ENCODE measurements around the gene FHIT. TPM values are rescaled to one million over a fixed set of nuclear protein-coding genes. Genes with fewer than 3 reads are reported as not detected.

FHIT gene
- total and polyA plus RNA-seq, 4 donors, result 2.1 to 14.7 (median 6.6) TPM

DNA sequence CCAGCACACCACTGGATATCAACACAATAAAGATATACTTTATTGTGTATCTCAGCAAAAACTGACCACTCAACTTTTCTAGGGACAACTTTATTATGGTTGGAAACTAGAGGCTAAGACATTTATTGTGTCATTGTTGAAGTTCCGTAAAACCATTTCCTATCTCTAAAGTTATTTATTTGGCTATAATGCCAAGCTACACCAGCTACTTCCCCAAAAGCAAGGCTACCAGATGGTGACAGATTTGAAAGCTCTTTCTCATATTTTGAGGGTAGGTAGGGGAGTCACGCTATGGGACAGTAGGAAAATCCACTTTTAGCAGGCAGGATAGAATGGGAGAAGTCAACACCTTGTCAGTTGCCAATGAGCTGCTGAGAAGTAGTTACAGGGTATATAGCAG is 1366.8 kb downstream of the FHIT start:
- Histone ChIP-seq H3K27me3 (ENCODE audit: control insufficient read depth in 4 of 4, insufficient read depth in 4 of 4, low read length in 3 of 4) (no peaks in the 10 kb centered on the region), H3K27ac (ENCODE audit: low read depth in 1 of 2, low read length in 2 of 2) (no peak overlapping the region)
- 86% methylated on average over 2 of the region's 2 CpGs for WGBS

GRCh38 chr3:59882746-59883145 is 1368.5 kb downstream of the FHIT start:
- Histone ChIP-seq H3K27ac (ENCODE audit: low read depth in 1 of 2, low read length in 2 of 2) (no peak overlapping the region), H3K27me3 (ENCODE audit: control insufficient read depth in 4 of 4, insufficient read depth in 4 of 4, low read length in 3 of 4) (no peaks in the 10 kb centered on the region), H3K4me3 (ENCODE audit: low read depth in 1 of 3, low read length in 3 of 3) (no peak overlapping the region), H3K9me3 (ENCODE audit: control insufficient read depth in 4 of 4, low read length in 3 of 4) (no peaks in the 10 kb centered on the region), H3K4me1 (ENCODE audit: control insufficient read depth in 4 of 4, insufficient read depth in 4 of 4, low read length in 3 of 4) (no peaks in the 10 kb centered on the region), H3K36me3 (ENCODE audit: control insufficient read depth in 4 of 4, insufficient read depth in 3 of 4, low read depth in 1 of 4, low read length in 3 of 4) (no peaks in the 10 kb centered on the region), H3K9ac (ENCODE audit: low read depth in 1 of 2, low read length in 2 of 2) (no peak overlapping the region)
- DNase-seq (ENCODE audit: low spot score), result no peak
- whole genome bisulfite sequencing, result 93% methylated on average over 2 of the region's 2 CpGs
- TF ChIP-seq EGR1 (IDR thresholded peaks at IDR 0.05; ENCODE audit: low read depth in 2 of 2) (no peak), GABPA (IDR thresholded peaks at IDR 0.05 in 1 of 2, conservative IDR thresholded peaks at IDR 0.05 in 1 of 2) (no peak), ATF3 (IDR thresholded peaks at IDR 0.05) (no peak), TAF1 (conservative IDR thresholded peaks at IDR 0.05) (no peak), HNF4G (IDR thresholded peaks at IDR 0.05) (no peak), NR2F2 (IDR thresholded peaks at IDR 0.05) (no peak), RAD21 (IDR thresholded peaks at IDR 0.05) (no peak), RXRA (IDR thresholded peaks at IDR 0.05) (no peak), JUND (IDR thresholded peaks at IDR 0.05) (no peak), YY1 (IDR thresholded peaks at IDR 0.05) (no peak), SP1 (IDR thresholded peaks at IDR 0.05) (no peak)
- TF ChIP-seq, protein P1, sequence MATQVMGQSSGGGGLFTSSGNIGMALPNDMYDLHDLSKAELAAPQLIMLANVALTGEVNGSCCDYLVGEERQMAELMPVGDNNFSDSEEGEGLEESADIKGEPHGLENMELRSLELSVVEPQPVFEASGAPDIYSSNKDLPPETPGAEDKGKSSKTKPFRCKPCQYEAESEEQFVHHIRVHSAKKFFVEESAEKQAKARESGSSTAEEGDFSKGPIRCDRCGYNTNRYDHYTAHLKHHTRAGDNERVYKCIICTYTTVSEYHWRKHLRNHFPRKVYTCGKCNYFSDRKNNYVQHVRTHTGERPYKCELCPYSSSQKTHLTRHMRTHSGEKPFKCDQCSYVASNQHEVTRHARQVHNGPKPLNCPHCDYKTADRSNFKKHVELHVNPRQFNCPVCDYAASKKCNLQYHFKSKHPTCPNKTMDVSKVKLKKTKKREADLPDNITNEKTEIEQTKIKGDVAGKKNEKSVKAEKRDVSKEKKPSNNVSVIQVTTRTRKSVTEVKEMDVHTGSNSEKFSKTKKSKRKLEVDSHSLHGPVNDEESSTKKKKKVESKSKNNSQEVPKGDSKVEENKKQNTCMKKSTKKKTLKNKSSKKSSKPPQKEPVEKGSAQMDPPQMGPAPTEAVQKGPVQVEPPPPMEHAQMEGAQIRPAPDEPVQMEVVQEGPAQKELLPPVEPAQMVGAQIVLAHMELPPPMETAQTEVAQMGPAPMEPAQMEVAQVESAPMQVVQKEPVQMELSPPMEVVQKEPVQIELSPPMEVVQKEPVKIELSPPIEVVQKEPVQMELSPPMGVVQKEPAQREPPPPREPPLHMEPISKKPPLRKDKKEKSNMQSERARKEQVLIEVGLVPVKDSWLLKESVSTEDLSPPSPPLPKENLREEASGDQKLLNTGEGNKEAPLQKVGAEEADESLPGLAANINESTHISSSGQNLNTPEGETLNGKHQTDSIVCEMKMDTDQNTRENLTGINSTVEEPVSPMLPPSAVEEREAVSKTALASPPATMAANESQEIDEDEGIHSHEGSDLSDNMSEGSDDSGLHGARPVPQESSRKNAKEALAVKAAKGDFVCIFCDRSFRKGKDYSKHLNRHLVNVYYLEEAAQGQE (IDR thresholded peaks at IDR 0.05), result no peak

More for the DNA sequence above, 1366.8 kb downstream of the FHIT start:
- Histone ChIP-seq H3K4me1 (ENCODE audit: control insufficient read depth in 4 of 4, insufficient read depth in 4 of 4, low read length in 3 of 4) (no peaks in the 10 kb centered on the region), H3K4me3 (ENCODE audit: low read depth in 1 of 3, low read length in 3 of 3) (no peak overlapping the region), H3K36me3 (ENCODE audit: control insufficient read depth in 4 of 4, insufficient read depth in 3 of 4, low read depth in 1 of 4, low read length in 3 of 4) (no peaks in the 10 kb centered on the region), H3K9ac (ENCODE audit: low read depth in 1 of 2, low read length in 2 of 2) (no peak overlapping the region), H3K9me3 (ENCODE audit: control insufficient read depth in 4 of 4, low read length in 3 of 4) (no peaks in the 10 kb centered on the region)
- TF ChIP-seq EGR1 (IDR thresholded peaks at IDR 0.05; ENCODE audit: low read depth in 2 of 2), result no peak
- no peak for TF ChIP-seq SP1 (IDR thresholded peaks at IDR 0.05)
- no peak for TF ChIP-seq YY1 (IDR thresholded peaks at IDR 0.05)
- no peak for TF ChIP-seq RXRA (IDR thresholded peaks at IDR 0.05)
- no peak for TF ChIP-seq FOXA2 (IDR thresholded peaks at IDR 0.05)
- no peak for TF ChIP-seq GABPA (IDR thresholded peaks at IDR 0.05 in 1 of 2, conservative IDR thresholded peaks at IDR 0.05 in 1 of 2)
- no peak for TF ChIP-seq CTCF (IDR thresholded peaks at IDR 0.05; ENCODE audit: low read depth, low read length, missing input control)
- no peak for TF ChIP-seq HNF4G (IDR thresholded peaks at IDR 0.05)
- TF ChIP-seq HNF4A (conservative IDR thresholded peaks at IDR 0.05), result no peak
- no peak for TF ChIP-seq TAF1 (conservative IDR thresholded peaks at IDR 0.05)
- TF ChIP-seq JUND (IDR thresholded peaks at IDR 0.05), result no peak
- TF ChIP-seq, protein P2, sequence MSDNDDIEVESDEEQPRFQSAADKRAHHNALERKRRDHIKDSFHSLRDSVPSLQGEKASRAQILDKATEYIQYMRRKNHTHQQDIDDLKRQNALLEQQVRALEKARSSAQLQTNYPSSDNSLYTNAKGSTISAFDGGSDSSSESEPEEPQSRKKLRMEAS (IDR thresholded peaks at IDR 0.05), result no peak
- TF ChIP-seq ATF3 (IDR thresholded peaks at IDR 0.05), result no peak
- TF ChIP-seq FOXA1 (IDR thresholded peaks at IDR 0.05), result no peak
- TF ChIP-seq, protein P1 (IDR thresholded peaks at IDR 0.05), result no peak
- no peak for TF ChIP-seq RAD21 (IDR thresholded peaks at IDR 0.05)
- no peak for DNase-seq (ENCODE audit: low spot score)

All from liver (tissue), 9 donors.